Thyroid gland (tissue), 4 donors: ENCODE measurements around the gene GCNT2. TPM values are rescaled to one million over a fixed set of nuclear protein-coding genes. Genes with fewer than 3 reads are reported as not detected.
A peak's percentile ranks its signal among the peaks of the same experiment; 100 is the strongest.

Source experiments
- DNase-seq, 2 donors: peaks; one replicate each; pipeline ENCODE4 v3.0.0-alpha.2; 2019
- H3K27ac ChIP-seq, 3 donors: fragments of 200-600 bp; sonication (generic); 1 replicate in 2 of 3; 2 replicates in 1 of 3; pipeline ENCODE4 v1.5.1; 2016 to 2019; ENCODE audit warnings: mild to moderate bottlenecking in 1 of 3, moderate library complexity in 1 of 3
- H3K27me3 ChIP-seq: fragments of 200-600 bp; sonication (generic); one replicate; pipeline ENCODE4 v1.5.1; 2019
- H3K36me3 ChIP-seq, 2 donors: fragments of 200-600 bp; sonication (generic); one replicate each; pipeline ENCODE4 v1.5.1; 2016 to 2019
- H3K4me1 ChIP-seq, 2 donors: fragments of 200-600 bp; sonication (generic); one replicate each; pipeline ENCODE4 v1.5.1; 2017 to 2019
- H3K4me3 ChIP-seq, 3 donors: fragments of 200-600 bp; sonication (generic); replicated peaks in 1 of 3; 1 replicate in 2 of 3; 2 replicates in 1 of 3; pipeline ENCODE4 v1.5.1; 2016; ENCODE audit warnings: mild to moderate bottlenecking in 1 of 3
- H3K9me3 ChIP-seq: fragments of 200-600 bp; sonication (generic); one replicate; pipeline ENCODE4 v1.5.1; 2017
- POLR2A ChIP-seq, 2 donors: fragments of 450-650 bp; IDR thresholded peaks; one replicate each; pipeline ENCODE4 v1.6.1; 2017; ENCODE audit warnings: antibody characterized with exemption in 2 of 2, mild to moderate bottlenecking in 2 of 2, moderate library complexity in 1 of 2
- WGBS, 2 donors: methylation state at CpG; one replicate each; pipeline ENCODE4 v1.1.5; 2017; 5-methylcytosine and 5-hydroxymethylcytosine counted together
- intact Hi-C: fragments of 100-400 bp; cut with DNase I; formaldehyde crosslinking; loops from one replicate; pipeline ENCODE4 v1.15.1; 2023
- total RNA-seq, 4 donors: library from RNA; depleted of rRNA; stranded (reverse); fragments of >200 nt; gene quantifications; one replicate each; pipeline ENCODE4 v1.2.3, GENCODE V29; 2016
- TF ChIP-seq, protein P1 (sequence below), 6 experiments: fragments of 200-600 bp in 3 of 6; fragments of 450-650 bp in 3 of 6; sonication (generic) in 3 of 6; IDR thresholded peaks; one replicate each; pipeline ENCODE4 v1.5.1; 2016 to 2019; ENCODE audit warnings: antibody characterized with exemption in 6 of 6, mild to moderate bottlenecking in 2 of 6, inconsistent platforms in 1 of 6, moderate library complexity in 1 of 6

The GCNT2 gene
- total RNA-seq, 4 donors from 2014 or later: 4.0 to 9.8 (median 8.0) TPM

DNA sequence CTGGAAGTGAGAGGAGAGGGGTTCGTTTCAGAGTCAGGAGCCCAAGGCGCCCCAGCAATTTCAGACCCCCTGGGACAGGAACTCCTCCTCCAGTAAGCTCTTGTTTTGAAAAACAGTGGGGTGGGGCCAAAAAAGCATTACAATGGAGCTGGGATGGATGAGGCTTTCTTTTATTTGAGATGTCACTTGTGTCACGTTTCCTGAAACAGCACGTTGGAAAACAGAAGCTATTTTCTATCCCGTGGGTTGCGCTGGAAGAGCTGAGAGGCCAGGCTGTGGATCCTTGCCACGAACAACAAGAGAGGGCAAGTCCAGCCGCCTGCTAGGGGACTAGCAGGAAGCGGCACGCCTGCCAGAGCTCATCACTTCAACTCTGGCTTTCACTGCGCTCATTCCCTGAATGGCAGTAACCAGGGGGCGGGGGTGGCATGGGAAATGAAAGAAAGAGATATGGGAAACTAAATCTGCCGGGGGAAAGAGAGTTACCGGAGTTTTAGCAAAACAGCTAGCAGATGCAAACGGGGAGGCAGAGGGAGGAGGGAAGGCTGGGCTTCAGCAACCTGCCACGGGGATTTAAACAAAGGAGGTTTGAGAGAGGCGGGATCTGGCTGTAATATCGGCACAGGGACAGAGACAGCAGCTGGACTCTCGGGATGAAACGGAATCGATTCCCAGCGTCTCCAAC is 34.6 kb downstream of the GCNT2 start:
- H3K36me3 ChIP-seq: no peaks in the 10 kb centered on the region
- peak overlapping the region; percentile 13 to 57 (median 35) for H3K27ac ChIP-seq
- H3K4me3 ChIP-seq: peak overlapping the region in 2 of 3 donors; percentile 6 to 31
- H3K4me1 ChIP-seq: peaks cover 32 to 34% of the 10 kb centered on the region in 2 donors
- intact Hi-C loops: no loop called here
- WGBS, 2 donors: 8 to 10% methylated on average over 22 of the region's 22 CpGs
- H3K27me3 ChIP-seq: no peaks in the 10 kb centered on the region
- DNase-seq: peak; percentile 72 to 81
- TF ChIP-seq, protein P1, sequence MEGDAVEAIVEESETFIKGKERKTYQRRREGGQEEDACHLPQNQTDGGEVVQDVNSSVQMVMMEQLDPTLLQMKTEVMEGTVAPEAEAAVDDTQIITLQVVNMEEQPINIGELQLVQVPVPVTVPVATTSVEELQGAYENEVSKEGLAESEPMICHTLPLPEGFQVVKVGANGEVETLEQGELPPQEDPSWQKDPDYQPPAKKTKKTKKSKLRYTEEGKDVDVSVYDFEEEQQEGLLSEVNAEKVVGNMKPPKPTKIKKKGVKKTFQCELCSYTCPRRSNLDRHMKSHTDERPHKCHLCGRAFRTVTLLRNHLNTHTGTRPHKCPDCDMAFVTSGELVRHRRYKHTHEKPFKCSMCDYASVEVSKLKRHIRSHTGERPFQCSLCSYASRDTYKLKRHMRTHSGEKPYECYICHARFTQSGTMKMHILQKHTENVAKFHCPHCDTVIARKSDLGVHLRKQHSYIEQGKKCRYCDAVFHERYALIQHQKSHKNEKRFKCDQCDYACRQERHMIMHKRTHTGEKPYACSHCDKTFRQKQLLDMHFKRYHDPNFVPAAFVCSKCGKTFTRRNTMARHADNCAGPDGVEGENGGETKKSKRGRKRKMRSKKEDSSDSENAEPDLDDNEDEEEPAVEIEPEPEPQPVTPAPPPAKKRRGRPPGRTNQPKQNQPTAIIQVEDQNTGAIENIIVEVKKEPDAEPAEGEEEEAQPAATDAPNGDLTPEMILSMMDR (IDR thresholded peaks at IDR 0.05): no peak
- no peak for TF ChIP-seq POLR2A (IDR thresholded peaks at IDR 0.05)
- no peaks in the 10 kb centered on the region for H3K9me3 ChIP-seq

GRCh38 chr6:10556589-10556988 is 35.4 kb downstream of the GCNT2 start:
- Histone ChIP-seq H3K27ac (peak overlapping the region in 2 of 3 donors; percentile 35 to 57), H3K9me3 (no peaks in the 10 kb centered on the region), H3K4me1 (peaks cover 34 to 40% of the 10 kb centered on the region in 2 donors), H3K4me3 (no peak overlapping the region), H3K27me3 (no peaks in the 10 kb centered on the region), H3K36me3 (no peaks in the 10 kb centered on the region)
- intact Hi-C loops: no loop called here
- 57 to 63% methylated on average over 6 of the region's 6 CpGs for WGBS, 2 donors
- TF ChIP-seq, protein P1 (IDR thresholded peaks at IDR 0.05): no peak
- TF ChIP-seq POLR2A (IDR thresholded peaks at IDR 0.05): no peak
- DNase-seq: no peak

DNA sequence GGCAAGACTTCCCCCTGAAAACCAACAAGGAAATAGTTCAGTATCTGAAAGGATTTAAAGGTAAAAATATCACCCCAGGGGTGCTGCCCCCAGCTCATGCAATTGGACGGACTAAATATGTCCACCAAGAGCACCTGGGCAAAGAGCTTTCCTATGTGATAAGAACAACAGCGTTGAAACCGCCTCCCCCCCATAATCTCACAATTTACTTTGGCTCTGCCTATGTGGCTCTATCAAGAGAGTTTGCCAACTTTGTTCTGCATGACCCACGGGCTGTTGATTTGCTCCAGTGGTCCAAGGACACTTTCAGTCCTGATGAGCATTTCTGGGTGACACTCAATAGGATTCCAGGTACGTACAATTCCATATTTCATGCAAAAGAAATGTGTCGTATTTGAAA is 35.8 kb downstream of the GCNT2 start:
- DNase-seq: peak; percentile 28 to 46
- Histone ChIP-seq H3K27ac (no peak overlapping the region), H3K27me3 (no peaks in the 10 kb centered on the region), H3K36me3 (no peaks in the 10 kb centered on the region), H3K4me1 (peaks cover 34 to 40% of the 10 kb centered on the region in 2 donors), H3K4me3 (no peak overlapping the region), H3K9me3 (no peaks in the 10 kb centered on the region)
- TF ChIP-seq, protein P1 (IDR thresholded peaks at IDR 0.05): no peak
- no peak for TF ChIP-seq POLR2A (IDR thresholded peaks at IDR 0.05)
- intact Hi-C loops: no loop called here
- 37 to 41% methylated on average over 6 of the region's 6 CpGs for WGBS, 2 donors

GRCh38 chr6:10557913-10558312 is 36.8 kb downstream of the GCNT2 start:
- no peaks in the 10 kb centered on the region for H3K9me3 ChIP-seq
- H3K27me3 ChIP-seq: no peaks in the 10 kb centered on the region
- H3K4me3 ChIP-seq: no peak overlapping the region
- intact Hi-C loops: no loop called here
- peak overlapping the region in 1 of 3 donors; percentile 64 for H3K27ac ChIP-seq
- no peaks in the 10 kb centered on the region for H3K36me3 ChIP-seq
- peaks cover 34 to 40% of the 10 kb centered on the region in 2 donors for H3K4me1 ChIP-seq
- TF ChIP-seq, protein P1 (IDR thresholded peaks at IDR 0.05): no peak
- TF ChIP-seq POLR2A (IDR thresholded peaks at IDR 0.05): no peak
- DNase-seq: no peak

DNA sequence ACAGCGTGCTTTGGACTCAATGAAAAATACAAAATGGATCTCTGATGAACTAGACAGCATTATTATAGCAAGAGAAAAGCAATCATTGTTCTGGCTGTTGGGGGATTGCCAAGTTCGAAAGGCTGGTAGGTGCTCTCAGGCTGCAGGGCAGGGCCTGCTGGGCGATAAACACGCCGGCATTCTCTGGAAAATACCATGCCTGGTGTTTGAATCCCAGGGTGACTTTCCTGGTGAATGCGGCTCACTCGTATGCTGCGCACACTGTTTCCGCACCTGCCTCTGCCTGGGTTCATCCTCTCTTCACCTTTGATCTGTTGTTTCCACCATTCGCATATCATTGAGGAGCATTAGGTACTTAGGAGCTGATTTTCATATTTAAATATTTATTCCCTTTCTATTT is 37.4 kb downstream of the GCNT2 start:
- TF ChIP-seq, protein P1 (IDR thresholded peaks at IDR 0.05): no peak
- TF ChIP-seq POLR2A (IDR thresholded peaks at IDR 0.05): no peak
- Histone ChIP-seq H3K36me3 (no peaks in the 10 kb centered on the region), H3K4me3 (no peak overlapping the region), H3K9me3 (no peaks in the 10 kb centered on the region), H3K27me3 (no peaks in the 10 kb centered on the region), H3K27ac (peak overlapping the region in 1 of 3 donors; percentile 64), H3K4me1 (peaks cover 34 to 40% of the 10 kb centered on the region in 2 donors)
- DNase-seq: peak; percentile 26 to 38
- intact Hi-C loops: no loop called here
- 70 to 79% methylated on average over 10 of the region's 10 CpGs for WGBS, 2 donors
